GM19455 (cell line): Measurements from ENCODE around the gene FANCF.

Experiments used
- ATAC-seq: cut with Tn5 transposase; IDR thresholded peaks from one replicate; pipeline ENCODE4 v1.9.1; 2021; ENCODE audit not compliant: unreplicated experiment

FANCF gene

GRCh38 chr11:22626573-22627239 is 1.1 kb upstream of the FANCF start:
- ATAC-seq, result no peak

- peak; percentile 62 for ATAC-seq
These were observed 728 bp downstream of the FANCF start for GRCh38 chr11:22624742-22625447.

- ATAC-seq, result no peak
These were observed 7.8 kb downstream of the FANCF start for GRCh38 chr11:22617868-22618267.

- no peak for ATAC-seq
These were observed 21.7 kb downstream of the FANCF start for GRCh38 chr11:22603933-22604332.

- no peak for ATAC-seq
These were observed 23.1 kb downstream of the FANCF start for GRCh38 chr11:22602504-22602903.

- no peak for ATAC-seq
These were observed 26.2 kb downstream of the FANCF start for GRCh38 chr11:22599458-22599857.

GRCh38 chr11:22597062-22597461 is 28.6 kb downstream of the FANCF start:
- ATAC-seq, result no peak

GRCh38 chr11:22584976-22585375 is 40.6 kb downstream of the FANCF start:
- no peak for ATAC-seq

GRCh38 chr11:22583963-22584492 is 41.6 kb downstream of the FANCF start:
- no peak for ATAC-seq

GRCh38 chr11:22582151-22582410 is 43.5 kb downstream of the FANCF start:
- no peak for ATAC-seq

- ATAC-seq, result no peak
These were observed 44.1 kb downstream of the FANCF start for GRCh38 chr11:22581354-22582150.

GRCh38 chr11:22577854-22578253 is 47.8 kb downstream of the FANCF start:
- ATAC-seq, result no peak
